Measurements from ENCODE around the gene STRC. TPM values are rescaled to one million over a fixed set of nuclear protein-coding genes. Genes with fewer than 3 reads are reported as not detected.
"Not testable (repeated sequence)": the region's sequence is repeated elsewhere in the genome, so short reads cannot be mapped to it uniquely, and the experiment has no call there.

STRC gene
- total RNA-seq, 1 donor from 2014 or later = 0.89 TPM

DNA sequence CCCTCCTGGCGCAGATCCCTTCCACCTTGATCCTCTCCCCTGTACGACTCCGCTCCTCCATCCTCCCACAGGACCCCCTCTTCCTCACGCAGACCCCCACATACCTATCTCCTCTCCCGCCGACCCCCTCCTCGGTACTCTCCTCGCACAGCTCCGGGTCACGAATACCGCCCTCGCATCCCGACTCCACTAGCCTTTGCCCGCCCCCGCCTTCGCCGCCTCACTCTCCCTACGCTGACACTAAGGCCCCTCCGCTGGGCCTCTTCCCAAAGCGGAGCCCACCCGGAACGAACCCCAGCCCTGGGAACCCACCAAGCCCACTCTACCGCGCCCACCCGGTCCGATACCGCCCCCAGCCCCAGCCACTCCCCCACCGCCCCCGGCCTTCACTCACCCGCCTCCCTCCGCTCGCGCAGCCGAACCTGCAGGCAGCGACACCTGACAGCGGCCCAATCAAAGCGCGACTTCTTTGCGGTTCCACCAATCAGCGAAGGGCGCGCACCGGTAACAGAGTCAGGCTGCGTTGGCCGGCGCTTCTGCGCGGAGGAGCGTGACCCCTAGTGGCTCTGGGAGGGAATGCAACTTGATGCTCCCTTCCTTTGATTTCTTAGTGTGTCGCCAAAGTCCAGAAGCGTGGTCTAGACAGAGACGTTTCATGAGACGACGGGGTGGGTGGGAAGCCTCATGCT lies 28.7 kb downstream of the STRC start, which contains the start of gene PPIP5K1:
PPIP5K1 (minus strand) TSS at position 431 of the 689 bp plus-strand sequence. CDS start 5,704 bp downstream, outside the sequence.
- peak; percentile 100 for ATAC-seq
- intact Hi-C loops (cut with DNase I); DNase-seq (ENCODE audit: low spot score): not testable (repeated sequence)

DNA sequence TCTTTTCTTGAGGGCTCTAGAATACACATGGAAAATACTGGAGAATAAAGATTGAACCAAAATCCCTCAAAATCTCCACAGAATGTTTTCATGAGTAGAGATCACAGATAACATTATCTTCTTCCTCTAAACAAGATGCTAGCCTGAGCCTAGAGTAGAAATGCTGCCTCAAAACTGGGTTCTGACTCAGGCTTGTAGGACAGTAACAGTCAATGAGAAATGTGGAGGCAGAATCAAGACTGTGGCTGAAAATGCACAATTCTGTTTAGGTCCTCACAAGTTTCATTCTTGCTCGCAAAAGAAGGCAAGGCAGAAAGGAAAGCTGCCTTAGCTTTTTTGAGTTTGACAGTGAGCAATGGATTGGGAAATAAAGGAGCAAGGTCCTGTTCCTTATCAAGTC lies 44.0 kb downstream of the STRC start:
- DNase-seq (ENCODE audit: low spot score); ATAC-seq; intact Hi-C loops (cut with DNase I): not testable (repeated sequence)

DNA sequence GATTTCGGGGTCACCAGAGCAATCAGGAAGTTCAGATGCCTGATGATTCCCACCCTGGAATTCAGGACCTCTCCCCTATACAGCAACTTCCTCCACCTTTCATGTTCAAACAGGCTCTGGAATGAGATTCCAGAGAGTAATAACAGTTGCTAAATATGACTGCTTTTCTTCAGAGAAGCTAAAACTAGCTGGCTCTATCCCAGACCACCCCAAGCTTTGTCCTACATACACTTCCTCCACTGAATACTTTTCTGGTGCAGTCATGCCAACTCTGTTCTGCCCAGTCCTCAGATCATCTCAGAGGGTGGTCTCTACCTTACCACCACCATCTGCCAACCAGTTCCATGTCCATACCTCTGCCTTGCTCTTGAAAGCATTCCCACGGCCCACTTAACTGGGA lies 52.0 kb downstream of the STRC start:
- DNase-seq (ENCODE audit: low spot score); intact Hi-C loops (cut with DNase I): not testable (repeated sequence)
- ATAC-seq = peak; percentile 35

DNA sequence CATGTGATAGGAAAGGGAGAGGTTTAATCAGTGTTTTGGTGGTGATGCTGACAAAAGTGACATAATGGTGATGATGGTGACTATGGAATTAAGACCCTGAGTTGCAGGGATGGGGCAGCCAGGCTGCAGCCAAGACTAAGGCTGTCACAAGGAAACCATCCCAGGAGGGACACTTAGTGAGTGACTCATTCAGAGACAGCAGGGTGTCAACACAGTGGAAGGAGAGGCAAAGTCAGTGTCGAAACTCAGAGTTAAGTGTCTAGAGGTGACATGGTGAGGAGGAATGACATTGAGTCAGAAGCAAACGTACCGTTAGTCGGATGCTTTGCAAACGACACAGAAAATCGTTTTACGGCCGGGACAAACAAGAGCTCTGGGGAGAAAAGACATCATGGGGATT lies 54.8 kb downstream of the STRC start:
- intact Hi-C loops (cut with DNase I); DNase-seq (ENCODE audit: low spot score); ATAC-seq: not testable (repeated sequence)

DNA sequence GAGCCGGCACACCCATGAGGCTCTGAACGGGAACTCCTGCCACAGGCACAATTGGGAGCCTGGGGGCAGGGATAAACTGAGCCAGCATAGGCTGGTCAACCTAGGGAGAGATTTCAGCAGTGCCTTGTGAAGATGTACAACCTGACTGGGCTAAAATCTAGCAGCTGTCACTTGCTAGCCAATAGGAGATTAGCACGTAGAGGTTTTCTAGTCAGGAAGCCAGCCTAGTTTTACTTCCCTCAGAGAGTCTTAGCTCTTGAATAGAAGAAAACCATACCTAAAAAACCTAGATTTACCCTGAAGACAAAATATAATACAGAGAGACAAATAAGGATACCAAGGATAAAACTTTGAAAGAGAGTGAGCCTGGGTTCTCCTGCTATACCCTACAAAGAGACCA lies 55.8 kb downstream of the STRC start:
- intact Hi-C loops (cut with DNase I); ATAC-seq; DNase-seq (ENCODE audit: low spot score): not testable (repeated sequence)

DNA sequence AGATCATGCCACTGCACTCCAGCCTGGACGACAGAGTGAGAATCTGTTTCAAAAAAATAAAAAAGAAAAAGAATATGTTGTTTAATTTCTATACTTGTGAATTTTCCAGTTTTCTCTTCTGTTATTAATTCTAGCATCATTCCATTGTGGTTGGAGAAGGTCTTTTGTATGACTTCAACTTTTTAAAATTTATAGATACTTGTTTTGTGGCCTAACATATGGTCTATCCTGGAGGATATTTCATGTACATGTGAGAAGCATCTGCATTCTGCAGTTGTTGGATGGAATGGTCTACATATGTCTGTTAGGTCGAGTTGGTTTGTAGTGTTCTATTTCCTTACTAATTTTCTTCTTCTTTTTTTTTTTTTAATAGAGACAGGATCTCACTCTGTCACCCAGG lies 65.6 kb downstream of the STRC start:
- ATAC-seq (no peak), DNase-seq (ENCODE audit: low spot score) (no peak)
- intact Hi-C loops (cut with DNase I) = no loop called here

DNA sequence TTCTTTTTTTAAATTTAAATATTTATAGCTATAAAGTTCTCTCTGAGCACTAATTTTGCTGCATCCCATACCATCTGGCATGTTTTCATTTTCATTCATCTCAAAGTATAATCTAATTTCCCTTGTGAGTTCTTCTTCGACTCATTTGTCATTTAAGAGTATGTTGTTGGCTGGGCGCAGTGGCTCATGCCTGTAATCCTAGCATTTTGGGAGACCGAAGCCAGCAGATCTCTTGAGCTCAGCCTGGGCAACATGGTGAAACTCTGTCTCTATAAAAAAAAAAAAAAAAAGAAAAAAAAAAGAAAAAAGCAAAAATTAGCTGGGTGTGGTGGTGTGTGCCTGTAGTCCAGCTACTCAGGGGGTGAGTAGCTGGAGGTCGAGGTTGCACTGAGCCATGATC lies 66.3 kb downstream of the STRC start:
- DNase-seq (ENCODE audit: low spot score) (no peak), ATAC-seq (no peak)
- intact Hi-C loops (cut with DNase I) = no loop called here

DNA sequence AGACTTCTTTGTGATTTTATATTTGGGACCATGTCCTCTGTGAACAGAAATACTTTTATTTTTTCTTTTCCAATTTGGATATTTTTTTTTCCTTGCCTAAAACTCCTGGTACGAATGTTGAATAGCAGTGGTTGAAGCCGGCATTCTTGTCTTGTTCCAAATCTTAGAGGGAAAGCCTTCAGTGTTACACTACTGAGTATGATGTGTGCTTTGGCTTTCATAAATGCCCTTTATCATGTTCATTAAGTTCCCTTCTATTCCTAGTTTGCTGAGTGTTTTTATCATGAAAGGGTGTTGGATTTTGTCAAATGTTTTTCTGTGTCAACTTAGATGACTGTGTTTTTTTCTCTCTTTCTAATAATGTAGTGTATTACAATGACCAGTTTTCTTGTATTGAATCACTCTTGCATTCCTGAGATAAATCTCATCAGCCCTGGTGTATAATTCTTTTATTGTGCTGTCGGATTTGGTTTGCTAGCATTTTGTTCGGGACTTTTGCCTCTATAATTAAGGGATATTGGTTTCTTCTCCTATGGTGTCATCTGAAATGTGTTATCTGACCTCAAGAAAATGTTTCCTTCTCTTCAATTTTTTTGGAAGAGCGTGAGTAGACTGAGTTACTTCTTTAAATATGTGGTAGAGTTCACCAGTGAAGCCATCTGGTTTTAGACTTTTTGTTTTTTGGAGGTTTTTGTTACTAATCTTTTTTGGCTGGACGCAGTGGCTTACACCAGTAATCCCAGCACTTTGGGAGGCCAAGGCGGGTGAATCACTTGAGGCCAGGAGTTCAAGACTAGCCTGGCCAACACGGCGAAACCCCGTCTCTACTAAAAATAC lies 67.9 kb downstream of the STRC start:
- intact Hi-C loops (cut with DNase I) = no loop called here
- DNase-seq (ENCODE audit: low spot score) (no peak), ATAC-seq (peak; percentile 62)

Other genes starting within 250 kb of the STRC start
- 24.5 TPM for gene ZSCAN29, start 247.8 kb downstream of the STRC start, total RNA-seq
- gene TUBGCP4, start 247.7 kb downstream of the STRC start, total RNA-seq = 18.9 TPM
- 60.6 TPM for gene TP53BP1, start 125.6 kb downstream of the STRC start, total RNA-seq
- 32.4 TPM for gene MAP1A, start 101.2 kb downstream of the STRC start, total RNA-seq
- gene PPIP5K1, start 28.6 kb downstream of the STRC start, total RNA-seq = 74.8 TPM
- gene CKMT1B, start 24.8 kb downstream of the STRC start, total RNA-seq = not detected
- 12.5 TPM for gene CATSPER2, start 30.0 kb upstream of the STRC start, total RNA-seq
- 0.36 TPM for gene CKMT1A, start 75.1 kb upstream of the STRC start, total RNA-seq
- gene PDIA3, start 127.6 kb upstream of the STRC start, total RNA-seq = 194 TPM
- gene ELL3, start 158.2 kb upstream of the STRC start, total RNA-seq = 5.6 TPM
- gene SERF2, start 173.5 kb upstream of the STRC start, total RNA-seq = 656 TPM
- 0.31 TPM for gene SERINC4, start 181.4 kb upstream of the STRC start, total RNA-seq
- gene HYPK, start 181.8 kb upstream of the STRC start, total RNA-seq = 13.6 TPM
- 17.3 TPM for gene MFAP1, start 205.9 kb upstream of the STRC start, total RNA-seq
- 5.1 TPM for gene WDR76, start 208.2 kb upstream of the STRC start, total RNA-seq

All from sciatic nerve (tissue), 2 donors.